Activated T-cell treated with anti-CD3 and anti-CD28 coated beads for 4 hours (primary cell): ENCODE data around the gene OSGIN1.
A peak's percentile ranks its signal among the peaks of the same experiment; 100 is the strongest.

Source experiments
- DNase-seq: peaks from one replicate; pipeline ENCODE4 v3.0.0-alpha.2; 2020

The OSGIN1 gene, protein sequence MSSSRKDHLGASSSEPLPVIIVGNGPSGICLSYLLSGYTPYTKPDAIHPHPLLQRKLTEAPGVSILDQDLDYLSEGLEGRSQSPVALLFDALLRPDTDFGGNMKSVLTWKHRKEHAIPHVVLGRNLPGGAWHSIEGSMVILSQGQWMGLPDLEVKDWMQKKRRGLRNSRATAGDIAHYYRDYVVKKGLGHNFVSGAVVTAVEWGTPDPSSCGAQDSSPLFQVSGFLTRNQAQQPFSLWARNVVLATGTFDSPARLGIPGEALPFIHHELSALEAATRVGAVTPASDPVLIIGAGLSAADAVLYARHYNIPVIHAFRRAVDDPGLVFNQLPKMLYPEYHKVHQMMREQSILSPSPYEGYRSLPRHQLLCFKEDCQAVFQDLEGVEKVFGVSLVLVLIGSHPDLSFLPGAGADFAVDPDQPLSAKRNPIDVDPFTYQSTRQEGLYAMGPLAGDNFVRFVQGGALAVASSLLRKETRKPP

DNA sequence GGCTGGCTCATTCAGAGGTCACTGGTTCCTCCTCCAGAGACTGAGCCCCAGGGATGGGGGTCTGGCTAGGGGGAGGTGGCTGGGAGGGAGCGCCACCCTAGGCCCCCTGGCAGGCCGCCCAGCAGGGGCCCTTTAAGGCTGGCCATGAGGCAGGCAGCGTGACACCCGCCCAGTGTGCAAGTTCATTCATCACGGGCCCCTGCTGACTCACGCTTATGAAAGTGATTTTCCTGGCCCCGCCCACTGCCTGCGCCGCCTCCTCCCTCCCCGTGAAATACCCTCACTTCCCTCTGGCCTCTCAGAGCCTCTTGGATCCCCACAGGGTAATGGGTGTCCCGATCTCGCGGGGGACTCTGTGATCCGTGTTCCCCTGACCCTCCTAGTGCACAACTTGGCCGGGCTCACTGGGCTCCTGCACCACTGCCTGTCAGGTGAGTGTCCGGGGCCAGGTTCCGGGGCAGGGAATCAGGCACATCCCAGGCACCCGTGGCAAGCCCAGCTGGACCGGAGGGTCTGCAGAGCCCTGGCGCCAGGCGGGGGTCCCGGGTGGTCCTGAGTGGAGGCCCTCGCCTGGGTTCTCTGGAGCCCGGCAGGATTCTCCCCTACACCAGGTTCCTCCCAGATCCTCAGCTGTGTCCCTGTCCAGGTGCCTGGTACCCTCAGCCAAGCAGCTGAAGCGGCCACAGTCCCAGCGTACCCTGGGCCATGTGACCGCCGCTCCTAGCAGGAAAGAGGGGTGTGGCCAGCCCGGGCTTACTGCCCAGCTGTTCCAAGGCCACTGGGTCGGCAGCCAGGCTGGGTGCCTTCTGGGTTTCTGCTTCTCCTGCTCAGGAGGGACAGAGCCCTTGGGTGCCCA, at the start of gene OSGIN1:
Gene OSGIN1, plus strand, starts transcription at position 301 of the 856 bp plus-strand sequence. CDS start 4,432 bp downstream, outside the sequence.
- peak; percentile 73 for DNase-seq

DNA sequence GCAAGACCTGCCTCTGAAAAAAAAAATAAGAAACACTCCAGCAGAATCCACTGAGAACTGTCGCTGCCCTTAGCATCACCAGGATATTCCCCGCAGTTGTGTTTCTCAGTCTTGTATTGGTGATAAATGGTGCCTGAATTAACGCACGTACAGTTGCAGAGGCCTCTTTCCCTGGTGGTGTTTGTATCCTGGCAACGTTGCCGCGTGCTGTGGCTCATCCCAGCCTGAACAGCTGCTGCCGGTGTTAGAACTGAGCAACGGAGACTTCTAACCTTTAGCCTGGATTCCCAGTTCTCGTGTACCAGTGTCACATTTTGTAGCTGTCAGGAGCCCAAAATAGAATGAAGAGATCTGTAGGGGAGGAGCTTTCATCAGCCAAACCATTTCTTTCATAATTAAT, 49.3 kb upstream of the OSGIN1 start:
- DNase-seq: no peak

DNA sequence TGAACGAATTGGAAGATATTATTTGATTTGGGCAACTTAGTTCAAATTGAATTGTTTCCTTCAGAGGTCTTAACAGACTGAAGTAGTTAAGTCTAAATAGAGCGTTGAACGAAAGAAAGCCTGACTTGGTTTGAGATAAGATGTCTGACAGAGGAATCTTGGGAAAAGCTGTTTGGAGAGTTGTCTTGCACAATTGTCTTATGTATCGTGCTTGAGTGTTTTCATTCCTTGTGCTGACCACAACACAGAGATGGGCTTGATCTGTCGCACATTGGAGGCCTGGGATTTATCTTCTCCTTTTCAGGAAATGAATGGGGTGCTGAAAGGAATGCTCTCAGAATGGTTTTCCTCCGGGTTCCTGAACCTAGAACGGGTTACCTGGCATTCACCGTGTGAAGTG, 46.4 kb upstream of the OSGIN1 start:
- no peak for DNase-seq

DNA sequence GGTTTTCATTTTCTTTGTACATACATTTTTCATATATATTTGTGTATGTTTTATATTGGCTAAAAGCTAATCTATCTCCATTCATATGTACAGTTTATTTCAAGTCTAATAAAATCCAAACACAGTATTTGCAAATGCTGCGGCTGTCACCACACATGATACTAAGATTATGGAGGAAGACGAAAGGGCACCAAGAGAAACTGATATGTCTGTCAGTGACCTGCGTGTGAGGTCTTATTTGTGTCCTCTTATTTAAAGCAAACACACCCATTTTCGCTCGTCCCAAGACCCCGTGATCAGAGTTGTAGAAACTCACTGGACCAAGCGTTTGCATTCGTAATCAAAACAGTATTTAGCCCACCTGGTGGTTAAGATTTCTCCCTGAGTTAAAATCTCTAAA, 45.9 kb upstream of the OSGIN1 start:
- no peak for DNase-seq

DNA sequence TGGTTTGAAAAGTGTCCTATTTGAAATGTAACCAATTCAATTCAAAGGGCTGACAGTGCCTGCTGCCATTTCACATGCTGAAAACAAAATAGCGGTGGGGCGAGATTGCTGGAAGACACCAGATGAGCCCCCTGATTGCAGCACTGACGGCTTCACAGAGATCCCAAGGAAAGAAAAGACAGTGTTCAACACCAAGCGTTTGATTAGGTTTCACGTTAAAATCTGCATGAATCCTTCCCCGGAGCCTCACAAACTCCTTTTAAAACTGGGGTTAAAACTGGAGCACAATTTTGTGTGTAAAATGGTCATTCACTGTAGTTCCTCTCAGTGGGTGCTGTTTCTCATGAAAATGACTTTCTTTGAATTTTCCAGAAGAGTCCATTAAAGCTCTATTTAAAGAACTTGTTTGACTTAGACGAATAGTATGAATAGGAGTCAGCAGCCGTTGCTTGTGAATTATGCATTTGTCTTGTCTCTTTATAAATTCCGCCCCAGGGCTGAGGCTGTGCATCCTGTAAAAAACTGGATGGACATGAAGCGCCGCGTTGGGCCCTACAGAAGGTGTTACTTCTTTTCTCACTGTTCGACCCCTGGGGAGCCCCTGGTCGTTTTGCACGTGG, 45.3 kb upstream of the OSGIN1 start:
- DNase-seq: no peak

DNA sequence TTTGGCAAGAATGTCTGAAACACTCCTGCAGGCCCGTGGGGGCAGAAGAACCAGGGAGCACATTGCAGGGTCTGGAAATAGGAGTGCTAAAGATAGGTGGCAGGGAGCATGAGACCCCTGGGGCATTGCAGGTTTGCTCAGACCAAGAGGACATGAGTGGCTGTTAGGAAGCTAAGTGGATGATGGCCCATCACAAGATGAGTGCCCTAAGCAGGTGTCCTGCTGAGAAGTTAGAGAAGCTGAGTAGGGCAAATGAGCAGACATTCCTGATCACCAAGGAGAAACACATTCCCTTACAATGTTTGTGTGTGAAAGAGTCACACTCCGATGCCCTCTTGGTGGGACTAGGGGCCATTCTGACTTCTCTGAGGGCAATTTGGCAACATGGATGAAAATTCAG, 44.2 kb upstream of the OSGIN1 start:
- no peak for DNase-seq

DNA sequence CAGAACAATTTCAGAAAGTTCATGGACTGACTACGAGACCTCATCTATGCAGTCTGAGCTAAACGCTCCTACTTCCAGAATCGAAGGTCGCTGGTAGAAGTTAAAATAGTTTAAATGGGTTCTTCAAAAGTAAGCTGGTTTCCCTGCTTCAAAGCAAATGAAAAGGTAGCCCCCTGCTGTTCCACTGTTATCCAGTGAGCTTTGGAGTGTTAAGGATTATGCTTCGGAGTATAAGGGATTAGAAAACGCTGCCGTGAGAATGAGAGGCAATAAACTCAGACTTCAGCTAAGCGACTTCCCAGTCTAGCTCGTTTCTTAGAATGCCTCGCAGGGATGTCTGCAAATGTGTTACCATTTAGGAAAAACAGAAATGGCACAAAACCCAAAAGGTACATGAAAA, 41.8 kb upstream of the OSGIN1 start:
- DNase-seq: no peak

DNA sequence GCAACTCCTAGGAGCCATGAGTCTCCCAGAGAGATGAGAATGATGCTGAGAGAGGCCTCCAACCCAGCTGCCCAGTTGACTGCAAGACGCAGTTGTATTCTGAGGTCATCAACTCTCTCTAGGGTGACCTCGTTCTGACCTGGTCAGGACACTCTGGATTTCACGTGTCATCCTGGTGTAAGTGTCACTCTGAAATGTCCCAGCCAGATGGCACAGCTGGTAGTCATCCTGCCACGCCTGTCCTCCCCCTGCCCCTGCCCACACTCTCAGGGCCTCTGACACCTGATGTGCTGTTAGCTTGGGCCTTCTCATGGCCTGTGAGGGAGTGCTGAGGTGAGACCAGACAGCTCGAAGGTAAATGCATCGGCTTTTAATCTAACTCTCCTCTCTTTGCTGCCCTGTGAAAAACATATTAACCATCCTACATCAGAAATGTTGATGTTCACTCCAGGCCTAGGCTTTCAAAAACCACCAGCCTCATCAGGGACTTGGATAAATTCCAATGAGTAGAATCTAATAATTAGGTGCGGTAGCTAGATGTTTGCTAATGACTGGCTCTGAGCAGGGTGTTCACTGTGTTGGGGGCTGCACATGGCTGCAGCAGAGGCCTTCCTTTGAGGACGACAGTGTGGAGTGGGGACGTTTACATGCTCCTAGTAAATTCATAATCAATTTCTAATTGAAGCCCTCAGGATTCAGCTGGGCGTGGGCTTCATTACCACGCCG, 40.4 kb upstream of the OSGIN1 start:
- no peak for DNase-seq

DNA sequence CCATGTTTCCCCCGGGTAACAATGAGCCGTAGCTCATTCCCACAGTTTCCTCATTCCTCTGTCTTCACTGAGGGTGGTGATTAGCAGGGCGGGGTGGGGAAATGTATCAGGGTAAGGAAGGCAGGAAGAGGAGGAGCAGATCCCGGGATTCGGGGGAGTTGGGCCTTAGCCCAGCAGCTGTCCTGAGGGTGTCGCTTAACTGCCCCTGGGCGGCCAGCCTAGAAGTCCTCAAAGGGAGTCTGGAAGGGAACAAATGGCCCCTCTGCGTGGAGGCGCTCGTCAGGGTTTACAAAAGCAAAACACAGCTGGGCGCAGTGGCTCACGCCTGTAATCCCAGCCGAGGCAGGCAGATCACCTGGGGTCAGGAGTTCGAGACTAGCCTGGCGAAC, 39.8 kb upstream of the OSGIN1 start:
- DNase-seq: no peak

DNA sequence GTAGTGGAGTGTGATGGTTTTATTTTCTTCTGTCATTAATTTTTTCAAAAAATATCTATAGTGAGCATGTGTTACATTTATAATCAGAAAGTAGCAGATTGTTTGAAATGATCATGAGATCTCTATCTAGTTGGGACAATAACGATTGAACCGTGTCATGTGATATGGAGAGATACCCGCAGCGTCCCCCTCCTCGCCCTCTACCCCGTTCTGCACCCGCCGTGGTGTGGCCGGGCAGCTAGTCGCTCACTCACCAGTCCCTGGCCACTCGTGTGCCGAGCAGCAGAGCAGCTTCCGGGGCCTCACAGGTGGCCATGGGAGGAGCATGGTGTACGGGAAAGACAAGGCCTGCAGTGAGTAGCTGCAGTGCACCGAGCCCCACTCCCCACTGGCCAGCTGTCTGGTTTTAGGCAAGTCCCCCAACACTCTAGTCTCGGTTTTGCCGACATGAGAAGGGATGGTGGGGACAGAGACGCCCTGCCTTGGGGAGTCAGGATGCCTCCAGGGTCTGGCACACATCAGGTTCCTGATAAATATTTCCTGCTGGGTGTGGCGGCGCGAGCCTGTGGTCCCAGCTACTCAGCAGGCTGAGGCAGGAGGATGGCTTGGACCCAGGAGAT, 38.8 kb upstream of the OSGIN1 start:
- no peak for DNase-seq

DNA sequence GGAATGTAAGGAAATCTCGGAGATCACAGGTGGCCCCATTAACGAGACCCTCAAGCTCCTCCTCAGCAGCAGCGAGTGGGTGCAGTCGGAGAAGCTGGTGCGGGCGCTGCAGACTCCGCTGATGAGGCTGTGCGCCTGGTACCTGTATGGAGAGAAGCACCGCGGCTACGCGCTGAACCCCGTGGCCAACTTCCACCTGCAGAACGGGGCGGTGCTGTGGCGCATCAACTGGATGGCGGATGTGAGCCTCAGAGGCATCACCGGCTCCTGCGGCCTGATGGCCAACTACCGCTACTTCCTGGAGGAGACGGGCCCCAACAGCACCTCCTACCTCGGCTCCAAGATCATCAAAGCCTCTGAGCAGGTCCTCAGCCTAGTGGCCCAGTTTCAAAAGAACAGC, 38.0 kb upstream of the OSGIN1 start:
- DNase-seq: no peak

DNA sequence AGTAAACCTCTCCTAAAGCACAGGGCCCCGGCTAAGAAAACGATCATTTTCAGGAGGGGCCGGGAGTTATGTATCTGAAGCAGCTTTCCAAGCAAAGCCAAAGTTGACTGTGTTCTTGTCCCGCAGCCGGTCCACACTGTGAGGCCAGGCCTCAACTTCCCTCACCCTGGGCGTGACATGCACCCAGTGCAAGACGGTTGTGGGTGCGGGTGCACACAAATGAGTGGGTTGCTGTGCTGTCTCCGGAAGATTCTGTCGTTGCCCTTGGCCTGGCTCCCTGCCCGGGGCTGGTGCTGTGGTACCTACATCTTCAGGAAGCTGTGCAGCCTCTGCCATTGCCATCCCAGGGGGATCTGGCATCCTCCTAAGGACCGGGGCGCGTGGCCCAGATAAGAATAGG, 37.5 kb upstream of the OSGIN1 start:
- no peak for DNase-seq

DNA sequence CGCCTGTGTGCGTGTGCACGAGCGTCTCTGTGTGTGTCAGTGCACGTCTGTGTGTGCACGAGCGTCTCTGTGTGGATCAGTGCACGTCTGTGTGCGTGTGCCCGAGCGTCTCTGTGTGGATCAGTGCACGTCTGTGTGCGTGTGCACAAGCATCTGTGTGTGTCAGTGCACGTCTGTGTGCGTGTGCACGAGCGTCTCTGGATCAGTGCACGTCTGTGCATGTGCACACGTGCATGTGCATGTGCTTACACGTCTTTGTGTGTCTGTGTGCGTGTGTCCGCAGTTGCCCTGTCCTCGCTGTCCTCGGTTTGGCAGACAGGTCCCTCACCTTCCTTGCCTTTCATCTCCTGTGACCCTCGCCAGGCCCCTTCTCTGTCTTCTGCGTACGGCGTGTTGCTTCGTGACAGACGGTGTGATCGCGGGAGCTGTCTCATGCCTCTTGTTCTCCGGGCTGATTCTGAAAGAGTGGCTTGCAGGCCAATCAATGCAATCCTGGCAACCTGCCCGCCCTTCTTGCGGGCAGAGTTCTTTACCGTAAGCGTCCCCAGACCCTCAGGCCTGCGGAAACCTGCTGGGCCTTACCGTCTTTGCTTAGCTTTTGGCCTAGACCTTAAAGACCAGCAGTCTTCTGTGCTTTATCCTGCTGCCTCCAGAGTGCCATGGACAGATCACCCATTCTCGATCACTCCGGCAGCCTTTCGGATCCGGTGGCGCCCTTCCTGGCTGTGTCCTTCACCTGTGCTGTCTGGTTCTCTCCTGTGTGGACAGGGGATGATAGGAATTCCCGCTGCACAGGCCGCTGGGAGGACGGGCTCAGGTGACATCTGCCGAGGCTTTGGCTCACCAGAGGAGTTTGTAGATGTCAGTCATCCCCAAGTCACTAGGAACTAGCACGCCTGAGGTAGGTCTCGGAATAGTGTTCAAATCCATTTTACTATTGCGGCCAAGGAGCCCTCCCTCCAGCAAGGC, 35.6 kb upstream of the OSGIN1 start:
- DNase-seq: no peak

DNA sequence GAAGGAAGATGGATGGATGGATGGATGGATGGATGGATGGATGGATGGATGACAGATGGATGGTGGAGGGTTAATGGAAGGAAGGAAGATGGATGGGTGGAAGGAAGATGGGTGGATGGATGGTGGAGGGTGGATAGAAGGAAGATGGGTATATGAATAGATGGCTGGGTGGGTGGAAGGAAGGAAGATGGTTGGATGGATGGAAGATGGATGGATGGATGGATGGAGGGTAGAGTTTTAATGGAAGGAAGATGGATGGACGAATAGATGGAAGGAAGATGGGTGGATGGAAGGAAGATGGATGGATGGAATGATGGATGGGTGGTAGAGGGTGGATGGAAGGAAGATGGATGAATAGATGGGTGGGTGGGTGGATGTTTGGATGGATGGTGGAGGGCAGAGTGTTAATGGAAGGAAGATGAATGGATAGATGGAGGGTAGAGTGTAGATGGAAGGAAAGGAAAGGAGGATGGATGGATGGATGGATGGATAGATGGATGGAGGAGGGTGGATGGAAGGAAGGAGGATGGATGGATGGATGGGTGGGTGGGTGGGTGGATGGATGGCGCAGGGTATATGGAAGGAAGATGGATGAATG, 32.0 kb upstream of the OSGIN1 start:
- DNase-seq: no peak

DNA sequence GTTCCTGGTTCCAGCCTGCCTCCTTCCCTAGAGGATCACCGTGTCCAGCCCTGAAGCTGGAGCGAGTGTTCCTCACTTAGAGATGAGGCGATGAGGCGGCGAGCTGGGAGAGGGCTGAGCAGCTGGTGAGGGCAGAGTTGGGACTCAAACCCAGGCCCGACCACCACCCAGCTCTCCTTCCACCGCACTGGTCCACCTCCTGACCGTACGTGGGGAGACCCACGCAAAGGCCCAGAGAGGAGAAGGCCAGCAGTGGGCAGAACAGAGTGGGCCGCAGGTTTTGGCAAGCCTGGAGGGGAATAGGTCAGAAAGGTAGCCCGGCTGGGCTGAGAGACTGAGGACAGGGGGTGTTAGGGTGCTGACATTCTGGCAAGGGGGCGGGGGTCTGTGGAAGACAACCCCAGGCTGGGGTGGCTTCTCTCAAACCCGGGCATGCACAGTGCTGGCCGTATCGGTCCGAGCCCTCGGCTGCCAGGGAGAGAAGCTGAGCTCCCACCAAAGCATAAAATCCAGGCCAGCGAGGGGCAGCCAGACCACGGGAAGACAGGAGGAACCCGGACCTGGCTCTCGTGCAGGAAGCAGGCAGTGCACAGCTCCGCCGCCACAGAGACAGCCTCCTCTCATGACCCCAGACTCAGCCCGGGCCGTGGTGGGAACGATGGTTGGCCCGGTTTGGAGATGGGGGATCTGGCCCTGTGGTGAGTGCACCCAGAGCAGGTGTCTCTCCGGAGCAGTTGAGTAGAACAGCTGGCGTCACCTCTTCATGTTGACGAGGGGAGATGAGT, 29.3 kb upstream of the OSGIN1 start:
- no peak for DNase-seq

DNA sequence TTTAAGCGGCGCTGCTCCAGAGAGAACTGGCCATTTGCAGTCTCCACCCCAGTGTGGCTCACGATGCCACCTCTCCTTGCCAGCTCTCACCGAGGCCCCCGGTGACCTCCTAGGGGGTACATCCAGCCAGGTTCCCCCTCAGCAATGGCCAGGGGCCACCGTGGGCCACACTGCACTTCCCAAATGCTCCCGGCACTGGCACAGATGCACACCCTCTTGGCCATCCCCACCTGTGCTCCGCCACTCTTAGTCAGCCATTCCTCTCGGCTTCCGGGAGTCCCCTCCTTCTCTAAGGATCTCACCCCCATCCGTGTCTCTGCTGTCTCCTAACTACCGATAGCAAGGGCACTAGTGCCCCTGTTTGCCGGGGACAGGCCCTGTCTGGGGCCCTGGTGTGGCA, 28.4 kb upstream of the OSGIN1 start:
- DNase-seq: no peak

DNA sequence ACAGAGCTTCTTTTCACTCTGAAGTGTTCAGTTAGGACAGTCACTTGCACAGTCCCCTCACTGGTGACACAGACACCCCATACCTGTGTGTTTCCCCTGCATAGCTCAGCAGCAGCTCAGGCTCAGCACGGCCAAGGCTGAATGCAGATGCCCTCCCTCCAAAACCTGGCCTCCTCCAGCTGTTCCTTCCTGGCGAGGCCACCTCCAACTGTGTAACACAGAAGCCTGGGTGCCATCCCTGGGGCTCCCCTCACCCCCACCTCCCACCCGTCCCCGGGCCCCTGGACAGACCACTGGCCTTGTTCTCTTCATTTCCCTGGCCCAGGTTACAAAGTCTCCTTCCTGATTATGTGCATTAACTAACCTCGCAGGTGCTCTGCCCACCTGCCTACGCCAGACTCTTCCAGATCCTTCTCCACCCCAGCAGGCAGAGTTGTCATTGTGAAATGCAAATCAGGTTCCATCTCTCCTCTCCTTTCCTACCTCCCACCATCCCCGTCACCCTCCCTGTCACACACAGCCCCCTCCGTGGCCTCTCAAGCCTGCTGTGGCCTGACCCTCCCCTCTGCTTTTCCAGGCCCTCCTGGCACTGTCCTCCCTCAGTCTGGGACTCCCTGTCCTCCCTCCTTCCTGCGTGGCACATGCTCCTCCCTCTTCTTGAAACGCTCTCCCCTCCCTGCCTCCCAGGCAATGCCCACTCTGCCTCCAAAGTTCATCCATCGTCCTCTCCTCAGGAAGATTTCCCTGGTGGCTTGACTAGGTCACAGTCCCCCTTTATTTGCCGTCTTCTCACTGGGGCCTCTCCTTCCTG, 27.7 kb upstream of the OSGIN1 start:
- no peak for DNase-seq

DNA sequence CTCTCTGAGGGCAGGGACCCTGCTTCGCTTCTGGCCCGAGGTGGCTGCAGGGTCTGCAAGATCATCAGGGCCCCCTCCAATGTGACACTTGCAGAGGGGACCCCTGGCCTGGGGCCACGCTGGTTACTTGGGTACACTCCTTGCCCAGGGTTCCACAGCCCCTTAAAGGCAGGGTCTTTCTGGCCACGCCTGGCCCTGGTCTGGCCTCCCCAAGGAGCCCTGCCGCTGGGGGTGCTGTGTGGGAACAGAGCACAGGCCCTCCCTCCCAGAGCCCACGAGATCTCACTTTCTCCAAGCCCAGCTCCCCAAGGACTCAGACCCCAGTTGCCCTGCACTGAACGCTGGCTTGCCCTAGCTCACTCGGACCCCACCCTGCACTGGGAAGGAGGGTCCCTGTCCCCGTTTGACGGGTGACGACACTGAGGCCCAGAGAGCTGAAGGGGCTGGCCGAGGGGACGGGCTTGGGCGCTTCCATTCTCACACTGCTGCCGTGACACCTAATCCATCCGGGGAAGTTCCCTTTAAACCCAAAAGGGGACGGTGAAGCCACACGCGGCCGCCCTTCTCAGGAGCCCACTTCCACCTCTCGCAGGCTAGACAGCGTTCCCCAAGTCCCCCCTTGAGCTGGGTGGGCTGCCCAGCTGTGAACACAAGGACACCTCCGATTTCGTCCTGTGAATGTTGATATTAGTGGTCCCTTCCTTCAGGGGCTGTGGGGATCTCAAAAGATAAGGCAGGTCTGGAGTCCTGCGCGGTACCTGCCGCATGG, 26.9 kb upstream of the OSGIN1 start:
- no peak for DNase-seq
